NB4 (cell line): Measurements from ENCODE around the gene CAMKMT.

Experiments used
- CTCF ChIP-seq: IDR thresholded peaks from one replicate; pipeline ENCODE4 v1.5.1; 2012; ENCODE audit warnings: low read depth, low read length
- MYC ChIP-seq: IDR thresholded peaks from 2 replicates; pipeline ENCODE4 v1.6.1; 2011; ENCODE audit warnings: low read depth, low read length
- POLR2A ChIP-seq: IDR thresholded peaks from 2 replicates; pipeline ENCODE4 v1.6.1; 2011; ENCODE audit warnings: mild to moderate bottlenecking; ENCODE audit not compliant: insufficient read length; ENCODE audit errors: extremely low read depth
- TF ChIP-seq, protein P1 (sequence below): IDR thresholded peaks from 2 replicates; pipeline ENCODE4 v1.6.1; 2011; ENCODE audit warnings: low read depth, low read length

DNA sequence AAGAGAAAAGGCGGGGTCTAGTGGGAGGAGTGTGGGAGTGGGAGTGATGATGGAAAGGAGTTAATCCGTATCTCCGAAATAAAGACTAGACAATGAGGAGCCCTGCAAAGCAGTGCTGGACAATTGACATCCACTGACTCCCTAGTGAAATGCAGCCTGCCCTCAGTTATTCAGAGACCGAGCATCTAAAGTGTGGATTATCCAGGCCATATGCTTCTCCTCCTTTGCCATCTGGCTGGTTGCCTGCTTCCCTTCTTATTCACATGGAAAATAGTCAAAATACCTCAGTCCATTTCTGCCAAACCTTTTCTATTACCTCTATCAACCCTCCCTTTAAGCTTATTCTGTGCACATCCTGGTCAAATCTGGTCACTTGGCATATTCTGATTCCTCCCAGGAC is 291.0 kb downstream of the CAMKMT start:
- TF ChIP-seq CTCF (no peak), POLR2A (no peak), MYC (no peak)
- TF ChIP-seq, protein P1, sequence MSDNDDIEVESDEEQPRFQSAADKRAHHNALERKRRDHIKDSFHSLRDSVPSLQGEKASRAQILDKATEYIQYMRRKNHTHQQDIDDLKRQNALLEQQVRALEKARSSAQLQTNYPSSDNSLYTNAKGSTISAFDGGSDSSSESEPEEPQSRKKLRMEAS: no peak
